Activated effector memory CD4-positive, alpha-beta T cell treated with anti-CD3 and anti-CD28 coated beads, Interleukin-2, amount 50 U/mL, for 16 hours (primary cell): ENCODE measurements around the gene BICRA.

Experiments used
- DNase-seq: peaks from one replicate; pipeline ENCODE4 v3.0.0-alpha.2; 2020

Gene BICRA

DNA sequence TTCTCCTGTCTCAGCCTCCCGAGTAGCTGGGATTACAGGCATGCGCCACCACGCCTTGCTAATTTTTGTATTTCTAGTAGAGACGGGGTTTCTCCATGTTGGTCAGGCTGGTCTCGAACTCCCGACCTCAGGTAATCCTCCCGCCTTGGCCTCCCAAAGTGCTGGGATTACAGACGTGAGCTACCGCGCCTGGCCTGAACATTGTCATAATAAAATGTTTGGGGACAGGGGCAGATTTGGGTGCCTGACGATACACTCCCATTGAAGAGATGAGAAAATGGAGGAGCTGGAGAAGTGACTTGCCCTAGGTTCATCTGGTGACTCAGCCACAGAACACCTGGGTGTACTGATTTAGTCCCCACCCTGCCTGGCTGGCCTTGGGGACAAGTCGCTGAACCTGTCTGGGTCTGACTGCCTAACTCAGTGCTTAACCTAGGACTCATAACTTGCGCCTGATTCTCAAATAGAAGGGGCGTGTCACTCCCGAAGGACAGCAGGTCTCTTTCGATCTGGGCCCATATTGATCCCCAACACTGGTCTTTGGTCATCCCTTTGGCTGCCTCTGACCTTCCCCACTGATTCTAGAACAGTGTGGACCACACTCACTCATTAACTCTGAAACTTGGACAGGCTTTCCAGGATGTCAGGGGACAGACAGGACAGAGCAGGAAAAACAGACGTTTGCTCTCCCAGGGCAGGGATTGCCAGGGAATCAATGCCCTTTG lies 7.6 kb upstream of the BICRA start:
- DNase-seq: no peak

DNA sequence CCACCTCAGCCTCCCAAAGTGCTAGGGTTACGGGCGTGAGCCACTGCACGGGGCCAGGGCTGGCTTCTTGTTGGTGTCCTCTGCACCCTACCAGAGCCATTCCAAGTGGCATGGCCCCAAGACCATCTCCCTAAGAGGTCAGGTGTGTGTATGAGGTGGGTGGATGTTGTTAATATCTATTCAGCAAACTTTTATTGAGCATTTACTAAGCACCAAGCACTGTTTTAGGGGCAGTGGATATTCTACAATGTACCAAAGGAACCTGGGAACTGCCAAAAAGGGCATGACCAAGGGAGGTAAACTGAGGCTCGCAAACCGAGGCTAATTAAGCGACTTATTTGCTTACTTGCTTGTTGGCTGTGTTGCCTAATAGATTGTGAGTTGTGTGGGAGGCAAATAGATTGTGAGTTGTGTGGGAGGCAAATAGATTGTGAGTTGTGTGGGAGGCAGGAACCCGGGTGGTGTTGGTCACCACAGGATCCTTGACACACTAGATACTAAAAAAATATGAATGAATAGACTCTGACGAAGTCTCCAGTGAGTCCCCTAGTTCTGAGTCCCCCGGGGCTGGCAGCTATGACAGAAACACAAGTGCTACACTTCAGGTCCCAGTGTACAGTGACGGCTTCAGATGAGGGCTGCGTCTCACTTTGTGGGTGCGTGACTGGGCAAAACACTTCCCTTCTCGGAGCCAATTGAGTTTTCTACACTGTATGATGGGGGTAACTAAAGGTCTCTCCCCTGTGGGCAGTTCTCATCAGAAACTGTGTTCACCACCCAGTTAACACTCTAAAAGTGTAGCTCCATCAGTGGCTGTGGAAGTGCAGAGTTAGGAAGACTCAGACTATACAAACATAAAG lies 5.0 kb upstream of the BICRA start:
- DNase-seq: no peak

GRCh38 chr19:47607564-47608073 lies 1.3 kb upstream of the BICRA start:
- DNase-seq: no peak

DNA sequence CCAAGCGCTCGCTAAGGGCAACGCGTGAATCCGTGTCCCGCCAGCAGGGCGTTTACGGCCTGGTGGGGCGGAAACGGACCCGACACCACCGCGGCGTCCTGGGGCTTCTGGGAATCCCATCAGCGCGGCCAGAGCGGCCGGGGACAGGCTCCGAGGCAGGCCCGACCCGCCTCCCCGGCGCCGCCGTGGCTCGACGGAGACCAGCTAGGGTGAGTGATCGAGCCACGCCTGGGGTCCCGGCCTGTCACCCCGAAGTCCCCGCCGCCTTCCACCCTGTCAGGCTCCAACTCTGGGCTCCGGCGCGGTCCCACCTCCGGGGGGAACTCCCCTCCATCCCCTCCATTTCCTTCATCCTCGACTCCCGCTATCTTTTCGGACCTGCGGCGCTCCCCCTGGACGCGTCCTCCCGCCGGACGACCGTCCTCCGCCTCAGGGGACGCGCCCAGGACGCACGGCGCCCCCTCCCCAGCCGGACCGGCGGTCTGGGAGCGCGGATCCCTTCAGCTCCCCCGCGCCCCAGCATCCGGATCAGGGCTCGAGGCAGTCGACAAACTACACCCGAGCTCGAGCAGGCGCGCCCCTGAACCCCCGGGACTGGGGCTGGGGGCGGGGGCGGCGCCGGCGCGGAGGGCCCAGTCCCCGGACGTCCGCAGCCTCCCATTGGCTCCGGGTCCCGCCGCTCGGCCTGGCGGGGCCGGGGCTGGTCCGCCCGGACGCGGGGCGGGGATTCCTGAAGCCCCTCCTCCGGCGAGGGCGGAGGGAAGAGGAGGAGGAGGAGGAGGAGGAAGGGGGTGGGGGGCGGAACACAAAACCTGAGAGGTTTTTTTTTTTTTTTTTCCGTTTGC lies 638 bp upstream of the BICRA start:
- DNase-seq: peak; percentile 98

GRCh38 chr19:47609906-47610894 lies 1.3 kb downstream of the BICRA start:
- peak; percentile 83 for DNase-seq

- DNase-seq: no peak
These were observed 2.0 kb downstream of the BICRA start for GRCh38 chr19:47610902-47611301.

DNA sequence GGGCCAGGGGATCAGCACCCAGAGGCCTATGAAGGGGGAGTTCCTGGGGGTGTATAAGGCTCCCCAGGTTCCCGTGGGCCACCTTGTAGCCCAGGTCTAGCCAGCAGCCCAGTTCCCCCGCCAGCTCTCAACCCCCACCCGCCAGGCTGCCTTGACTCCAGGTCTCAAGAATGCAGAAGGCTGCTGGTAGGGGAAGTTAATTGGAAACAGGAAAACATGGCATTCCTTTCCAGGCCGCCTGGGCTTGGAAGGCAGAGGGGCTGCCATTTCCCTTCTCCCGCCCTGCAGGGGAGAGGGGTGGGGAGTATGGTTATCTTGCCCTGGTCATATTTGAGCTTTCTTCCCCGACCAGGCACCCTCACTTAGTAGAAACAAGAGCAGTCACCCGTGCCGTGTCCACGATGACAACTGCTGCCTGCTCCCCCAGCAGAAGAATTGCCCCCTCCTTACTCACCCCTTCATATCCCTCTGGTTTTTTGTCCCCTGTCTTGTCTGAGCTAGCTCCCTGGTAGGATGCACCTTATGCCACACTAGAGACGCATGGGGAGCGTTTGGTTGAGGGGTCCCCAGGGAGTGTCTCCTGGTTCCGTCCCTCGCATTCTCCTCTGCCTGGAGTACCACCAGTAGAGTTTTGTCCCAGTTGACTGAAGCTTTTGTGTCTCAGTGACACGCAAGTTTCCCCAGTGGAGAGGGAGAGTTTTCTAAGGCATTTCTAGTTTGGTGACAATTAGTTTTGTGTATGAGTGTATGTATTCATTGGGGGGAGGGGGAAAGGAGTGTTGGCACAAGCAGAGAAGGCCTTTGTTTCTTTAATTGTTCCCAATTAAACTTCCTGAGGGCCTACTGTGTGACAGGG lies 4.5 kb downstream of the BICRA start:
- no peak for DNase-seq

DNA sequence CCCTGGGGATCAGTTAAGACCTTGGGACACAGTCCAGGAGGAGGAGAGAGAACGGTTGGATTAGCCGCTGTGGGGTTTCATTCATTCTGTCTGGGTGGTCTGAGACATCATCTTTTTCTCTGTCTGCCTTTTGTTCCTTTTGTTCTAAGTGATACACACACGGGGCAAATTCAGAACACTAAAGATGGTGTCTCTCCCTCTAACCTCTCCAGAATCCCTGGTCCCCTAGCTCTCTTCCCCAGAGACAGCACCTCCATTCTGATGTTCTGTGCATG lies 5.0 kb downstream of the BICRA start:
- DNase-seq: no peak

DNA sequence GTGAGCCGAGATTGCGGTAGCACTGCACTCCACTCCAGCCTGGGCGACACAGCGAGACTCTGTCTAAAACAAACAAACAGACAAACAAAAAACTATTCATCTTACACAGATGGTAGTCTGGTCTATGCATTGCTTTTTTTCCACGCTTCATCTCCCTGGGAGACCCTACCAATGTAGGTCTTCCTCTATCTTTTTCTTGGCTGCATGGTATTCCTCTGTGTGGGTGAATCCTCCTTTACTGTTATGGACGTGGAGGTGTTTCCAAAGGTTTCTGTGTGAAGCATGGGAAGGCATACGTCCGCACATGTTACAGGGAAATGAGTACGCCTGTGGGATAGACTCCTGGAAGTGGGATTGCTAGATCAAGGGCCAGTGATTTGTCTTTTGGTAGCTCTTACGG lies 5.6 kb downstream of the BICRA start:
- no peak for DNase-seq

- DNase-seq: no peak
These were observed 6.3 kb downstream of the BICRA start for GRCh38 chr19:47615230-47615629.

- DNase-seq: no peak
These were observed 6.8 kb downstream of the BICRA start for GRCh38 chr19:47615714-47616113.

DNA sequence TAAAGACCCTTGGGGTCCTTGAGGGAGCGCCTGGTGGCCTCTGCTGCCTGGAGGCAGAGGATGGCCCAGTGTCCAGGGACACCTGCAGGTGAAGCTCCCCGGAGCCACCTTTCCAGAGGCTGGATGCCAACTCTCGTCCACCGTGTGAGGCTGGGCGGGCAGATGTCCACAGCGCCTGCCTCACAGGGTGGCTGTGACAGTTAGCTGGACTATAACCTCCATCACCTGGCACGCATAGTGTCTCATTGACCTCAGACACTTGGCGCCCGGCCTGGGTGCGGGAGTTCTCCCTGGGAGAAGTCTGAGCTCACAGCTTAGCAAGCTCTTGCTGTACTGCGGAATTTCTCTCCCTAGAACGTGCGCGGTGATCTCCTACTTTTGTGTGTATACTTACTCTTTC lies 9.8 kb downstream of the BICRA start:
- DNase-seq: no peak

DNA sequence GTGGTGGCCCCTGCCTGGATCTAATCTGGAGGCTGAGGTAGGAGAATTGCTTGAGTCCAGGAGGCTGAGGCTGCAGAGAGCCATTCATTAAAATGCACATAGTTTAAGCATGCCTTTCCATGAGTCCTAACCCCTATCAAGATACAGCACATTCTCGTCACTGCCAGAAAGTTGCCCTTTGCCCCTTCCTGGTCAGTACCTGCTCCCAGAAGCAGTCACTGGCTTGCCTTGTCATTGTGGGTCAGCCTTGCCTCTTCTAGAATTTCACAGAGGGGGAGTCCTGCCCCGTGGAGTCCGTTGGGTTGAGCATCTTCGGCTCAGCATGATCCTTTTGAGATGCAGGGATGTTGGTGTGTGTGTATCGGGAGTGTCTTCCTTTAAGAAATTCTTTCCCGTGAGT lies 10.8 kb downstream of the BICRA start:
- no peak for DNase-seq

- no peak for DNase-seq
These were observed 14.4 kb downstream of the BICRA start for GRCh38 chr19:47623151-47623920.

DNA sequence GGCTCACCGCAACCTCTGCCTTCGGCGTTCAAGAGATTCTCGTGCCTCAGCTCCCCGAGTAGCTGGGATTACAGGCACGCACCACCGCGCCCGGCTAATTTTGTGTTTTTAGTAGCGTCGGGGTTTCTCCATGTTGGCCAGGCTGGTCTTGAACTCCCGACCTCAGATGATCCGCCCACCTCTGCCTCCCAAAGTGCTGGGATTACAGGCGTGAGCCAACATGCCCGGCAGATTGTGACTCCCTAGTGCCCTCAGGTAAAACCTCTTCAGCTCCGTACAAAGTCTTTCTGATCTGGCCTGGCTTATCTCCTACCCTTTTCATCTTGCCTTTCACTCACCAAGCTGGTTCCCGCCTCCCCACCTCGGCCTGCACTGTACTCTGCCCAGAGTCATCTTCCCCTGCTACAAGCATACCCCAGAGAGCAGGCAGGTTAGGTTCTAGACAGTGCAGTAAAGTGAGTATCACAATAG lies 15.0 kb downstream of the BICRA start:
- DNase-seq: no peak

DNA sequence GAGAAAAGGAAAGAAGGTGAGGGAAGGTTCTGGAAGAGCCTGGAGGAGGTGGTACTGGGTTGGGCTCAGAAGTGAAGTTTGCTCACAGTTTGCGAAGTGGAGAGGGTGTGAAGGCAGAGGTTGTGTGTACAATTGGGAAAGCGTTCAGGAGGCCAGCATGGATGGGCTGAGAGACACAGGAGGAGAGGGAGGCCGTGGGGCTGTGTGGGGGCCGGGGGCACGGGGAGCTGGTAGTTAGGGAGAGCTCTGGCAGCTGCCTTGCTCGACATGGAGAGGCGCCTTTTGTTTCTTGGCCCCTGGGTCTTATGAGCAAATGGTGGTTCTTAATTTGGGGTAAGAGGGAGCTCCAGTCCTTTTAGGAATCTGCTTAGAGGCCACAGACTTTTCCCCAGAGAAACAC lies 16.7 kb downstream of the BICRA start:
- DNase-seq: no peak

GRCh38 chr19:47626238-47626637 lies 17.3 kb downstream of the BICRA start:
- no peak for DNase-seq

DNA sequence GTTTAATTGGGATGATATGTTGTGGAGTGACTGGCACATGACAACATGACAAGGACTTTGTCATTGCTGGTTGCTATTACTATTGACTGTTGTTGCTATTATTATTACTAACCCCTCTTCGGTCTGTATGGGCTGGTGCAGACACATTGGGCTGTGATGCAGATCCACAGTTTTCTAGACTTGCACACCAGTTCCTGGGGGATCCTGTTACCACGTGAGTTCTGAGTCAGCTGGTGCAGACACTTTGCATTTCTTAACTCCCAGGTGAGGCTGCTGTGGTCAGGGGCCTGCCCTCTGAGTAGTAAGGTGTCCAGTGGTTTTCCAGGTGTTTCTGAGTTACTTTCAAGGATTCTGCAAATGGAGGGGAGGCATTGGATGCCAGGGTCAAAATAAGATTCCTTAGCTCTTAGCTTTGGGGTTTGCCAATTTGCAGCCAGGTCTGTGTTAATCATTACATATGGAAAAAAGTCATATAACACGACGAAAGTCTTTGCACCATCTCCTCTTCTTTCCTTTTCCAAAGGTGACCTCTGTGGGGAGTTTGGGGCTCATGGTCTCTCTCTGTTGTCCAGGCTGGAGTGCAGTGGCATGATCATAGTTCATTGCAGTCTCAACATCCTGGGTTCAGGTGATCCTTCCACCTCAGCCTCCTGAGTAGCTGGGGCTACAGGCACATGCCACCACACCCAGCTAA lies 19.3 kb downstream of the BICRA start:
- DNase-seq: no peak

DNA sequence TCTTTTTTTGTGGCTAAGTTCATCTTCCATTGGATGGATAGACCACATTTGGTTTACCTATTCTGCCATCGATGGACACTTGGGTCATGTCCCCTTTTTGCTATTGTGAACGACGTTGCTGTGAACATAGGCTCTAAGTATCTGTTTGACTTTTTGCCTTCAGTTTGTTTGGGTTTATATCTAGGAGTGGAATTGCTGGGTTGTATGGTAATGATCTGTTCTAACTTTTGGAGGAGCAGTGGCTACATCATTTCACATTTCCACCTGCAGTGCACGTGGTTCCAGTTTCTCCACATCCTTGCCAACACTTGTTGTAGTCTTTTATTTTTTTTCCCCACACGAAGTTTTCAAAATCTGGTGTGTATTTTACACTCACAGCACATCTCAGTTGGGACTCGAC lies 21.7 kb downstream of the BICRA start:
- DNase-seq: no peak
